Effector memory CD8-positive, alpha-beta T cell (primary cell): Measurements from ENCODE around the gene CDK15.

Source experiments
- ATAC-seq: fragments of 150-1000 bp; cut with Tn5 transposase; replicated peaks from 2 replicates; pipeline ENCODE4 v1.10.0; 2021; ENCODE audit warnings: mild to moderate bottlenecking, moderate library complexity
- DNase-seq, 3 experiments: peaks; one replicate each; pipeline ENCODE4 v3.0.0; 2021
- H3K27ac Mint-ChIP-seq, 2 donors: one replicate each; pipeline ENCODE4 v1.8.0; 2022; ENCODE audit warnings: mild to moderate bottlenecking in 2 of 2, mixed read lengths in 2 of 2, moderate library complexity in 2 of 2
- H3K27me3 Mint-ChIP-seq, 2 donors: one replicate each; pipeline ENCODE4 v1.8.0; 2022; ENCODE audit warnings: mixed read lengths in 2 of 2
- H3K36me3 Mint-ChIP-seq: one replicate; pipeline ENCODE4 v1.8.0; 2022; ENCODE audit warnings: mild to moderate bottlenecking, moderate library complexity, mixed read lengths; ENCODE audit not compliant: insufficient read depth
- H3K4me1 Mint-ChIP-seq, 2 donors: one replicate each; pipeline ENCODE4 v1.8.0; 2022; ENCODE audit warnings: low read depth in 2 of 2, mixed read lengths in 2 of 2
- H3K4me3 Mint-ChIP-seq, 2 donors: one replicate each; pipeline ENCODE4 v1.8.0; 2022; ENCODE audit warnings: mild to moderate bottlenecking in 2 of 2, mixed read lengths in 2 of 2, moderate library complexity in 2 of 2
- H3K9me3 Mint-ChIP-seq, 2 donors: one replicate each; pipeline ENCODE4 v1.8.0; 2022; ENCODE audit warnings: mixed read lengths in 2 of 2

The CDK15 gene

GRCh38 chr2:201901786-201902185, 95.4 kb downstream of the CDK15 start:
- H3K27ac Mint-ChIP-seq = no peak overlapping the region
- H3K27me3 Mint-ChIP-seq = peaks cover 48 to 66% of the 10 kb centered on the region in 2 donors
- H3K4me1 Mint-ChIP-seq = no peaks in the 10 kb centered on the region
- no peak overlapping the region for H3K4me3 Mint-ChIP-seq
- H3K36me3 Mint-ChIP-seq = no peaks in the 10 kb centered on the region
- ATAC-seq (no peak), DNase-seq (no peak)
- H3K9me3 Mint-ChIP-seq = no peaks in the 10 kb centered on the region

- Mint-ChIP-seq H3K9me3 (no peaks in the 10 kb centered on the region), H3K4me1 (peaks cover 2% of the 10 kb centered on the region in 2 donors), H3K27ac (no peak overlapping the region), H3K36me3 (no peaks in the 10 kb centered on the region), H3K27me3 (peaks cover 41 to 47% of the 10 kb centered on the region in 2 donors), H3K4me3 (no peak overlapping the region)
- no peak for DNase-seq
- no peak for ATAC-seq
These were observed 98.4 kb downstream of the CDK15 start for GRCh38 chr2:201904538-201905420.

GRCh38 chr2:201906777-201907562, 100.6 kb downstream of the CDK15 start:
- Mint-ChIP-seq H3K27me3 (peaks cover 28 to 38% of the 10 kb centered on the region in 2 donors), H3K36me3 (no peaks in the 10 kb centered on the region), H3K4me1 (peaks cover 6% of the 10 kb centered on the region in 2 donors)

GRCh38 chr2:201907563-201907881, 101.2 kb downstream of the CDK15 start:
- H3K27me3 Mint-ChIP-seq = peaks cover 28 to 38% of the 10 kb centered on the region in 2 donors
- H3K36me3 Mint-ChIP-seq = no peaks in the 10 kb centered on the region
- H3K4me1 Mint-ChIP-seq = peaks cover 6% of the 10 kb centered on the region in 2 donors
- H3K9me3 Mint-ChIP-seq = no peaks in the 10 kb centered on the region
- DNase-seq (no peak), ATAC-seq (no peak)
- H3K4me3 Mint-ChIP-seq = no peak overlapping the region
- H3K27ac Mint-ChIP-seq = no peak overlapping the region

More at GRCh38 chr2:201906777-201907562, 100.6 kb downstream of the CDK15 start:
- DNase-seq (no peak), ATAC-seq (no peak)
- Mint-ChIP-seq H3K9me3 (no peaks in the 10 kb centered on the region), H3K27ac (no peak overlapping the region), H3K4me3 (no peak overlapping the region)

DNA sequence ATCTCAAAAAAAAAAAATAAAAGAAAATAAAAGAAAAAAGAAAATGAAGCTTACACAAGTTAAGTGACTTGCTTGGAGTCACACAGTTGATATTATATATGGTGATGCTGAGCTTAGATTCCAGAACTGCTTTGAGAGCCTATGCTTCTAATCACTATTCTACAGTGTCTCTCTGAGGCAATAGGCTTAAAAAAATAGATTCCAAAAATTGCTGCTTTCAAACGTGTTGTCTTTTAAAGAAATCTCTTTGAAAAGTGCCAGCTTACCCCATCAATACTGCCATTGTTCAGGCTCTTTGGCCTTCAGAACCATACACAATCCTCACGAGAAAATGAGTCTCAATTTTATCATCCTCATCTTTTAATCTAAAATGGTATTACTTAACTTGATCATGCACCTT, 102.6 kb downstream of the CDK15 start:
- H3K36me3 Mint-ChIP-seq = no peaks in the 10 kb centered on the region
- peaks cover 6% of the 10 kb centered on the region in 2 donors for H3K4me1 Mint-ChIP-seq
- no peaks in the 10 kb centered on the region for H3K9me3 Mint-ChIP-seq
- ATAC-seq = no peak
- H3K27me3 Mint-ChIP-seq = peaks cover 28 to 38% of the 10 kb centered on the region in 2 donors
- H3K27ac Mint-ChIP-seq = no peak overlapping the region
- no peak for DNase-seq
- H3K4me3 Mint-ChIP-seq = no peak overlapping the region

- Mint-ChIP-seq H3K4me3 (no peak overlapping the region), H3K9me3 (no peaks in the 10 kb centered on the region), H3K27me3 (peaks cover 26 to 34% of the 10 kb centered on the region in 2 donors), H3K4me1 (peaks cover 6% of the 10 kb centered on the region in 2 donors), H3K36me3 (no peaks in the 10 kb centered on the region), H3K27ac (no peak overlapping the region)
- DNase-seq (no peak), ATAC-seq (no peak)
These were observed 103.0 kb downstream of the CDK15 start for GRCh38 chr2:201909348-201909747.

- Mint-ChIP-seq H3K9me3 (no peaks in the 10 kb centered on the region), H3K27ac (peak overlapping the region in 1 of 2 donors; percentile 54), H3K36me3 (no peaks in the 10 kb centered on the region), H3K27me3 (peaks cover 21 to 28% of the 10 kb centered on the region in 2 donors), H3K4me3 (peak overlapping the region; percentile 13 to 44), H3K4me1 (peaks cover 6% of the 10 kb centered on the region in 2 donors)
- DNase-seq (no peak), ATAC-seq (no peak)
These were observed 103.6 kb downstream of the CDK15 start for GRCh38 chr2:201909961-201910361.

DNA sequence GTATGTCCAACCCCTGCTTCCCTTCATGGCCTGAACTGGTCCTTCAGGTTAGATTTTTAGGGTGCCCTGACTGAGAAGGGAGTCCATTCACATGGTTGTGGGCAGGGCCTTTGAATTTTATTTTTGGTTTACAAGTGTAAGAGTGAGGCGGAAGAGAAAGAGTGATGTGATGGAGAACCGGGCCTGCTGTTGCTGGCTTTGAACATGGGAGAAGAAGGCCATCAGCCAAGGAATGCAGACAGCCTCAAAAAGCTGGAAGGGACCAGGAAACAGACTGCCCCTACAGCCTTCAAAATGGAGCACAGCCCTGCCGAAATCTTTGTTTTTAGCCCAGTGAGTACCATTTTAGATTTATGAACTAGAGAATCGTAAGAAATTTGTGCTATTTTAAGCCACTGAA, 105.0 kb downstream of the CDK15 start:
- Mint-ChIP-seq H3K9me3 (no peaks in the 10 kb centered on the region), H3K4me1 (peaks cover 6% of the 10 kb centered on the region in 2 donors), H3K4me3 (no peak overlapping the region), H3K36me3 (no peaks in the 10 kb centered on the region), H3K27ac (peak overlapping the region in 1 of 2 donors; percentile 8), H3K27me3 (peaks cover 7 to 14% of the 10 kb centered on the region in 2 donors)
- no peak for ATAC-seq
- no peak for DNase-seq

DNA sequence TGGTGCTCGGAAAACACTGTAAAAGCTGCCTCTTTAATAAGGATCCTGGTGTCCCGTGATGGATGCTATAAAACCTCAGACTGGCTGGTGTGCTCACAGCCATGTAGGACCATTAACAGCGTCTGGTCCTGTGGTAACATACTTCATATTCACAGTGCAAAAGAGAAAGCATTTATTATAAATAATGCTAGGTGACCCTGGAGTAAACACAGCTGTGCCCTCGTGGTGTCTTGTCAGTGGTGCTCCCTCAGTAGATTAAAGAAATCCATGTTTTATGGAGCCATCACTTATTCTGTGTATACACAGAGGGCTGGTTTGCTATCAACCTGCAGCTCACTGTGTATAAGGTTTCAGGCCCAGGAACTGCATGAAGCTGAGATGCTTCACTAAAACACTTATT, 106.9 kb downstream of the CDK15 start:
- Mint-ChIP-seq H3K4me3 (no peak overlapping the region), H3K9me3 (no peaks in the 10 kb centered on the region), H3K27ac (no peak overlapping the region), H3K27me3 (no peaks in the 10 kb centered on the region), H3K4me1 (peaks cover 6% of the 10 kb centered on the region in 2 donors), H3K36me3 (no peaks in the 10 kb centered on the region)
- no peak for ATAC-seq
- no peak for DNase-seq

DNA sequence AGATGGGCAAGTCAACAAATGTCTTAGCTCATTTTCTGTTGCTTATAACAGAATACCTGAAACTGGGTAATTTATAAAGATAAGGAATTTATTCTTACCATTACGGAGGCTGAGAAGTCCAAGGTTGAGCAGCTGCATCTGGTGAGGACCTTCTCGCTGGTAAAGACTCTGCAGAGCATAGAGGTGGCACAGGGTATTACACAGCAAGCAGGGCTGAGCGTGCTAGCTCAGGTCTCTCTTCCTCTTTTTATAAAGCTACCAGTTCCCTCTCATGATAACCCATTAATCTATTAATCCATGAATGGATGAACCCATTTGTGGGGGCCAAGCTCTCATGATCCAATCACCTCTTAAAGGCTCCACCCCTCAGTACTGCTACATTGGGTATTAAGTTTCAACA, 109.1 kb downstream of the CDK15 start:
- H3K4me1 Mint-ChIP-seq = no peaks in the 10 kb centered on the region
- H3K36me3 Mint-ChIP-seq = no peaks in the 10 kb centered on the region
- H3K9me3 Mint-ChIP-seq = no peaks in the 10 kb centered on the region
- ATAC-seq (no peak), DNase-seq (no peak)
- H3K27ac Mint-ChIP-seq = no peak overlapping the region
- H3K4me3 Mint-ChIP-seq = no peak overlapping the region
- H3K27me3 Mint-ChIP-seq = peaks cover 0 to under 1% of the 10 kb centered on the region in 2 donors

- H3K4me3 Mint-ChIP-seq = no peak overlapping the region
- DNase-seq = no peak
- H3K27ac Mint-ChIP-seq = no peak overlapping the region
- ATAC-seq = no peak
- no peaks in the 10 kb centered on the region for H3K4me1 Mint-ChIP-seq
- H3K36me3 Mint-ChIP-seq = no peaks in the 10 kb centered on the region
- H3K27me3 Mint-ChIP-seq = peaks cover 0 to 6% of the 10 kb centered on the region in 2 donors
- no peaks in the 10 kb centered on the region for H3K9me3 Mint-ChIP-seq
These were observed 110.2 kb downstream of the CDK15 start for GRCh38 chr2:201916565-201916964.

DNA sequence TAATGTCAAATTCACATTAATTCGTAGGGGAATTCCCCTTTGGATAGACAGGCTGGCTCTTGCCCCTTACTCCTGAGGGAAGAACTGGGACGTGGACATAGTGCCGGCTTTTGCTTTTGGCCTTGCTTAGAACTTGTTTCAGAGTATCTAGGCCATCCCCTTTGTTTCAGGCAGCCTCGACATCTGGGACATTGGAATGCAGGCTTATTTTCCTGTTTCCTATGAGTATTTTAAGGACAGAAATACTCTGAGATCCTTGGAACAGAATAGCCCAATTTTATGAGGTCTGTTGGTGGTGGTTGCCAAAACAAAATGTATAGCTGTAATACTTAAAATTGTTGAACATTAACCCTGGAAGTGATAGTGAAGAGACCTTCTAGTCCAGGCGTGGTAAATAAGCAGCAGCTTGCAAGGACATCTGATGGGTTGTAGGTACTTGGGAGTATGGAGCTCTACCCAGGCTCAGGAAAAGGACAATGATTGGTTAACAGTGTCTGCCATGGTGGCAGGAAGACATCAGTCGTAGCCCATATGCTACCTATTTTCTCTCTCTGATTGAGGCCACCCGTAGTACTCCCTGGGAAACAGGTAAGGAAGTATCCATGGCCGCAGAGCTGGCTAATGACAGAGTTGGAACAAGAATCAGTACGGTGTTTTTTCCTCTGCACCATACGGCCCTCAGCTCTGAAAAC, 112.4 kb downstream of the CDK15 start:
- H3K4me1 Mint-ChIP-seq = no peaks in the 10 kb centered on the region
- DNase-seq (no peak), ATAC-seq (no peak)
- H3K27me3 Mint-ChIP-seq = peaks cover 6 to 14% of the 10 kb centered on the region in 2 donors
- no peaks in the 10 kb centered on the region for H3K9me3 Mint-ChIP-seq
- no peak overlapping the region for H3K27ac Mint-ChIP-seq
- no peak overlapping the region for H3K4me3 Mint-ChIP-seq
- H3K36me3 Mint-ChIP-seq = no peaks in the 10 kb centered on the region

DNA sequence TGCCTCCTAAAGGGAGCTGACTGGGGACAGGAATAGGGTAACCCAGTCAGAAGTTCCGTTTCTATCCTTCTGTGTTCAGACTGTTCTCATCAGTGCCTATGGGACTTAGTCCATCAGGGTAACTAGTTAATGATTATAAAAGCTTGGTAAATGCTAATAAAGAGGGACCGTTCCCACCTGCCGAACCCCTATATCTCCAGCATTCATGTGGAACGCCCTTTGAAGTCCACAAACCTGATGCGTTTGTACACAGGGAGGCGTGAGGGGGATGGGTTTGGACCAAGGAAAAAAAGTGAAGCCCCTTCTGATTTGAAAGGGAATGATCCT, 112.9 kb downstream of the CDK15 start:
- no peak overlapping the region for H3K27ac Mint-ChIP-seq
- ATAC-seq (no peak), DNase-seq (no peak)
- H3K9me3 Mint-ChIP-seq = no peaks in the 10 kb centered on the region
- H3K4me3 Mint-ChIP-seq = no peak overlapping the region
- no peaks in the 10 kb centered on the region for H3K4me1 Mint-ChIP-seq
- H3K36me3 Mint-ChIP-seq = no peaks in the 10 kb centered on the region
- H3K27me3 Mint-ChIP-seq = peaks cover 6 to 19% of the 10 kb centered on the region in 2 donors
